WERI-Rb-1 (cell line): ENCODE measurements around the gene HIVEP3.

Experiments used
- DNase-seq: peaks from one replicate; pipeline ENCODE4 v3.0.0-alpha.2; 2020
- H3K27ac ChIP-seq: fragments of 250-450 bp; sonication (Bioruptor Pico); 2 replicates; pipeline ENCODE4 v1.5.1; 2020; ENCODE audit warnings: mild to moderate bottlenecking, moderate library complexity
- H3K27me3 ChIP-seq: fragments of 250-450 bp; sonication (Bioruptor Pico); 2 replicates; pipeline ENCODE4 v1.5.1; 2021; ENCODE audit warnings: mild to moderate bottlenecking, low read depth, moderate library complexity; ENCODE audit not compliant: insufficient read depth, severe bottlenecking
- H3K36me3 ChIP-seq: fragments of 250-450 bp; sonication (Bioruptor Pico); 2 replicates; pipeline ENCODE4 v1.5.1; 2020; ENCODE audit warnings: mild to moderate bottlenecking, moderate library complexity
- H3K4me3 ChIP-seq: 2 replicates; pipeline ENCODE4 v1.5.1; 2011; ENCODE audit warnings: low read depth, mild to moderate bottlenecking, control low read depth, low read length
- H3K9me3 ChIP-seq: fragments of 250-450 bp; sonication (Bioruptor Pico); 2 replicates; pipeline ENCODE4 v1.5.1; 2021; ENCODE audit warnings: mild to moderate bottlenecking, moderate library complexity; ENCODE audit not compliant: severe bottlenecking
- CTCF ChIP-seq: IDR thresholded peaks from 2 replicates; pipeline ENCODE4 v1.5.1; 2011; ENCODE audit warnings: low read depth, mild to moderate bottlenecking, control low read depth, inconsistent platforms, low read length

The HIVEP3 gene

GRCh38 chr1:41791667-41792484 is 126.8 kb downstream of the HIVEP3 start:
- no peak overlapping the region for H3K27ac ChIP-seq
- no peak for DNase-seq
- peaks cover 6% of the 10 kb centered on the region for H3K9me3 ChIP-seq
- H3K4me3 ChIP-seq, result no peak overlapping the region
- H3K27me3 ChIP-seq, result no peaks in the 10 kb centered on the region
- no peaks in the 10 kb centered on the region for H3K36me3 ChIP-seq
- TF ChIP-seq CTCF, result no peak

- no peaks in the 10 kb centered on the region for H3K27me3 ChIP-seq
- H3K36me3 ChIP-seq, result no peaks in the 10 kb centered on the region
- TF ChIP-seq CTCF, result no peak
- peaks cover 6% of the 10 kb centered on the region for H3K9me3 ChIP-seq
- DNase-seq, result no peak
- H3K4me3 ChIP-seq, result no peak overlapping the region
- H3K27ac ChIP-seq, result peak overlapping the region; percentile 64
Observed at GRCh38 chr1:41790351-41790750, 128.4 kb downstream of the HIVEP3 start.

GRCh38 chr1:41789661-41790330 is 128.9 kb downstream of the HIVEP3 start:
- no peak for TF ChIP-seq CTCF
- no peaks in the 10 kb centered on the region for H3K27me3 ChIP-seq
- peak overlapping the region; percentile 64 for H3K27ac ChIP-seq
- H3K36me3 ChIP-seq, result no peaks in the 10 kb centered on the region
- peak; percentile 66 for DNase-seq
- H3K9me3 ChIP-seq, result peaks cover 6% of the 10 kb centered on the region
- H3K4me3 ChIP-seq, result no peak overlapping the region

GRCh38 chr1:41788427-41788826 is 130.3 kb downstream of the HIVEP3 start:
- no peak for TF ChIP-seq CTCF
- Histone ChIP-seq H3K4me3 (no peak overlapping the region), H3K9me3 (peaks cover 4% of the 10 kb centered on the region), H3K36me3 (no peaks in the 10 kb centered on the region), H3K27me3 (no peaks in the 10 kb centered on the region), H3K27ac (peak overlapping the region; percentile 46)
- no peak for DNase-seq

- DNase-seq, result no peak
- TF ChIP-seq CTCF, result no peak
- Histone ChIP-seq H3K36me3 (no peaks in the 10 kb centered on the region), H3K9me3 (no peaks in the 10 kb centered on the region), H3K4me3 (no peak overlapping the region), H3K27ac (no peak overlapping the region), H3K27me3 (no peaks in the 10 kb centered on the region)
Observed at GRCh38 chr1:41784531-41785274, 134.0 kb downstream of the HIVEP3 start.
